Stimulated activated naive CD8-positive, alpha-beta T cell treated with anti-CD3 and anti-CD28 coated beads, Interleukin-15, Interleukin-2, amounts not matched to agents 100 U/mL and 50 U/mL, for 24 hours (primary cell): ENCODE data around the gene DDTL.
"Not testable (repeated sequence)": the region's sequence is repeated elsewhere in the genome, so short reads cannot be mapped to it uniquely, and the experiment has no call there.

Source experiments
- ATAC-seq: fragments of 150-1000 bp; cut with Tn5 transposase; one replicate; pipeline ENCODE4 v1.10.0; 2021
- DNase-seq: peaks from one replicate; pipeline ENCODE4 v3.0.0; 2021

Gene DDTL

DNA sequence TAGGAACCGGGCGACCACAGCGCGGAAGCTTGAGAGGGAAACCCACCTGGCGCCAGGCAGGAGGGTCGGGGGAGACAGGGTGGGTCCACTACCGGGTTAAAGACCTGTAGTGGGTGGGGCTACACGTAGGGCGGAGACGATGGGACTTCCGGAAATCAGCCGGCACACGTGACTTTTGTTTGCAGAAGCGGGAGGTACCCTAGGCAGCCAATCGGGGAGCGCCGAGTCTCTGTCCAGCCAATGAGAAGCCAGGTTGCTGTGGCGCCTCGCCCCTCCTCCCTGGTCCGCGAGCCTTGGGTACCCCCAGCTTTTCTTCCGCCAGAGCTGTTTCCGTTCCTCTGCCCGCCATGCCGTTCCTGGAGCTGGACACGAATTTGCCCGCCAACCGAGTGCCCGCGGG, at the start of gene DDTL:
Gene DDTL (plus strand): TSS at position 321 of the 400 bp plus-strand sequence. CDS start 27 bp downstream, at position 348.
- not testable (repeated sequence) for DNase-seq
- ATAC-seq: peak; percentile 98

DNA sequence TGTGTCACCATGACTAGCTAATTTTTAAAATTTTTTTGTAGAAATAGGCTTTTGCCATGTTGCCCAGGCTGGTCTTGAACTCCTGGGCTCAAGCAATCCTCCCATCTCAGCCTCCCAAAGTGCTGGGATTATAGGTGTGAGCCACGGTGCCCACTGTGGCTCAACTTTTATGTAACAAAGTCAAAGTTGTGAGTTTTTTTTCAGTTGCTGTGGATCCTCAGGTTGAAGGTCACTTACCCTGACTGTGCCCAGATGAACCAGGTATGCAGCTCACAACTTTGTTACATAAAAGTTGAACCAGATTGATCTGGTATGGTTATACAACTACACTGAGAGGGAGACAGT, 46.4 kb upstream of the DDTL start:
- ATAC-seq, DNase-seq: not testable (repeated sequence)

DNA sequence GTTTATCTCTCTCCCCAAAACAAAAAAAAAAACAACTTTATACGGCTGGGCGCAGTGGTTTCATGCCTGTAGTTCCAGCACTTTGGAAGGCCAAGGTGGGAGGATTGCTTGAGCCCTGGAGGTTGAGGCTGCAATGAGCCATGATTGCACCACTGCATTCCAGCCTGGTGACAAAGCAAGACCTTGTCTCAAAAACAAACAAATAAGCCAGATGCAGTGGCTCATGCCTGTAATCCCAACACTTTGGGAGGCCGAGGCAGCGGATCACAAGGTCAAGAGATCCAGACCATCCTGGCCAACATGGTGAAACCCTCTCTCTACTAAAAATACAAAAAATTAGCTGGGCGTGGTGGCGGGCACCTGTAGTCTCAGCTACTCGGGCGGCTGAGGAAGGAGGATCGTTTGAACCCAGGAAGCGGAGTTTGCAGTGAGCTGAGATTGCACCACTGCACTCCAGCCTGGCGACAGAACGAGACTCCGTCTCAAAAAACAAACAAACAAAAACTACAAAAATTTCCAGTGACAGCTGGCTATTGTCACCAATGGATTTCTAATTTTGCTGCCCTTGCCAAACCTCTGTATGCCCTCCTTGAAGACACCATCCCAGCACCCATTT, 45.0 kb upstream of the DDTL start:
- not testable (repeated sequence) for ATAC-seq, DNase-seq

DNA sequence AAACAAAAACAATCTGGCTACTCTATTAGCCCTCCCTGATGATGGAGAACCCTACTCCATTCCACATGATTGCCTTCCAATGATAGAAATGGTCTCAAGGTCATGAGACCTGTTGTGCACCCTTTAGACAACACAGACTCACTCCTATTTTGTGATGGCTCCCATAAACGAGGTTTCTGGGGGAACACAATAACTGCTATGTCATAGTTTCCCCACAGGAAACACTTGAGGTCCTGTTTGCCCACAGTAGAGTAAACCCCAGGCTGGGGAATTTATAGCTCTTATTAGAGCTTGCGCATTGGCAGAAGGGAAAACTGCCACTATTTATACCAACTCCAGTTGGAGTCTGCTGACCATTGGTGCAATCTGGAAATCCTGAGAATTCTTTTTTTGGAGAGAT, 43.8 kb upstream of the DDTL start:
- no peak for ATAC-seq
- DNase-seq: no peak

DNA sequence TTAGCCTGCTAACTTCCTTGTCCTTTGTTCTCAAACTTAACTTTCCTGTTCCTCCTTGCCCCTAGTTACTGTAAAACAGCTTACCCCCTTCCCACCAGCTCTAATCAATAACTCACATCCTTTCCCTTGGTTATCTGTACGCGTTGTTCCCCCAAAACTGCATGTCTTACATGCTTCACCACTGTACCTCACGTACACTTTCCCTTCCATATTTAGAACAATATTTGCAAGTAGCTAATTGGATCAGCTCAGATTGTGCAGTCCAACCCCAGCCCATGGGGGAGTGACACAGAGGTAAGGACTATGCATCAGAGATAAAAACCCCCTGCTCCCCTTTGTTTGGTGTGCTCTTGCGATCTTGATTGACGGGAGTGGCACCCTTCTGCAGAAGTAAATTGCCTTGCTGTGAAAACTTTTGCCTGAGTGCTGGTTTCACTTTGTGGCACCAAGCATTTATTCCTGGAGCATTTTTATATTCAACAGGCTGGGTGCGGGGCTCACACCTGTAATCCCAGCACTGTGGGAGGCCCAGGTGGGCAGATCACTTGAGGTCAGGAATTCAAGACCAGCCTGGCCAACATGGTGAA, 41.6 kb upstream of the DDTL start:
- no peak for DNase-seq

DNA sequence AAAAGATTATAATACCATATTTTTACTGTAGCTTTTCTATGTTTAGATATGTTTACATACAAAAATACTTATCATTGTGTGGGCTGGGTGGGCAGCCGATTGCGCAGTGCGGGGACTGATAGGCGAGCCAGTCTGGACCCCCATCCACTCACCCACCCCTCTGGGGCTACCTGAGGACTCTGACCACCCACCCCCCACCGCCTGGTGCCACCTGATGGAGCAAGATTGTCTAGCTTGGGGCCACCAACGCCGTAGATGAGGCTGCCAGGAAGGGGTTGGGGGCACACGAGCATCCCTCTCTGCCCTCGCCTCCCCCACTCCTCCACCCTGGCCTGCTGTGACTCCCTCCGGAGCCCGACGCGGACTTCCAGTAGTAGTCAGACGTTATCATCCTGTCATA, 40.1 kb upstream of the DDTL start:
- no peak for ATAC-seq
- DNase-seq: no peak

More for the DNA sequence above, 41.6 kb upstream of the DDTL start:
- ATAC-seq: no peak

DNA sequence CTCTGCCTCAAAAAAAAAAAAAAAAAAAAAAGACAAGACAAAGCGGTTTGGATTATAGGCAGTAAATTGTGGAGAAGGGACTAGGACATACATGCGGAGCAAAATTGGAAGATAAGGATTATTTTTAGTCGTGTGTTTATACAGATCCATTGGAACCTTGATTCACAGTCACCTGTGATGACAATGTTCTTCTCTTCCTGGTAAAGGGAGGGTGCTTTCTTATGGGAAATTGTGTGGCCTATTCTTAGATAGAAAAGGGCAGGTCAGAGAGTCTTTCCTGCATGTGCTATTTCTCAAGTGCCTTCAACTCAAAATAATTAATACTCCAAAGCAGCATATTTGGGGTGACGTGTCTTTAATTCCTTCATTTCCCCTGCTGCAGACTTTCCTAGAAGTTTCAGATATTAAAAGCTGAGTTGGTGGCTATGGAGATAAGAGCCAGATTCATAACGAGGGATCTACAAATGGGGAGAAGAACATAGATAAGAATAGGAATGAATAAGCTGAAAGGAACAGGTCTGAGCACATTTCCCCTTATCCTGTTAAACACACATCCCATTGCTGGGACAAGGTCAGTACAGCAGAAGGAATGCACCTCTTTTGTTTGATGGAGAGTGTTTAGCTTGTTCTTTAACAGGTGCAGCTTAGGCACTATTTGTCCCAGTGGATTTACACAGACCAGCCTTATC, 28.2 kb upstream of the DDTL start:
- no peak for ATAC-seq
- DNase-seq: no peak

DNA sequence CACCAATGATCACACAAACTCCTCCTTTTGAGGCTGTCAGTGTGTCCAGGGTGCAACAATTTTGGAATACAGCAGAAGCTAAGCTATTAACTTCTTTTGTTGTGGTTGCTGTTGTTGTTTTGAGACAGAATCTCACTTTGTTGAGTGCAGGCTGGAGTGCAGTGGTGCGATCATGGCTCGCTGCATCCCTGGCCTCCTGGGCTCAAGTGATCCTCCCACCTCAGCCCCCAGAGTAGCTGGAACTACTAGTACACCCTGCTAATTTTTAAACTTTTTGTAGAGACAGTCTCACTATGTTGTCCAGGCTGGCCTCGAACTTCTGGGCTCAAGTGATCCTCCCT, 27.7 kb upstream of the DDTL start:
- no peak for ATAC-seq
- no peak for DNase-seq

DNA sequence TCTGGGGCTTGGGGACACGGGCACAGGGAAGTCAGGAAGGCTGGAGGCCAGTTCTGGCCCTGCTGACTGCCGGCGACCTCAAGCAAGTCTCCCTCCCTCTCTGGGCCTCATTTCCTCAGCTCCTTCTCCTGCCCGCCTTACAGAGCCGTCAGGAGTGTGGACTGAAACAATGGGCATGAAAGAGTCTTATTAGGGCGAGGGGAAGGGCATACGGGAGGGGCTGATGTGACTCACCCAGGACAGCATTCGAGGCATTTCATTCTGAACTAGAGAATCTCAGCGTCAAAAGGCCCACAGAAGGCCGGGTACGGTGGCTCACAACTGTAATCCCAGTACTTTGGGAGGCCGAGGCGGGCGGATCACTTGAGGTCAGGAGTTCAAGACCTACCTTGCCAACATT, 26.5 kb upstream of the DDTL start:
- not testable (repeated sequence) for ATAC-seq, DNase-seq

DNA sequence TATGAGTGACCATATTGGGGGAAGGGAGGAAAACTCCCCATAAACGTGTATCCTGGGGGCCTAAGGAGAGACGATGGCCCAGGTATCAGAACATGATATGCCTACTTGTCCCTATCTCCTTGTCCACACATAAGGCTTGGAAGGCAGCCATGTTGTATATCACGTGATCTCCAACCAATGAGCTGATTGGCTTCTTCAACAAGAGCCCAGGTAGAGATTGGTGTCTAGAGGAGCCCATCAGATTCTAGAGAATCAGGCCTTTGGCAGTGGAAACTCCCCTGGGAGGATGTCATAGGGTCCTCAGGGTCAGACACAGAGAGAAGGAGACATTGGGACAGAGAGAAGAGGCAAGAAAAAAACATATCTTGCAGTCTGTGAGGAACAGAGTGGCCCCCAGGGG, 19.3 kb upstream of the DDTL start:
- not testable (repeated sequence) for DNase-seq, ATAC-seq

DNA sequence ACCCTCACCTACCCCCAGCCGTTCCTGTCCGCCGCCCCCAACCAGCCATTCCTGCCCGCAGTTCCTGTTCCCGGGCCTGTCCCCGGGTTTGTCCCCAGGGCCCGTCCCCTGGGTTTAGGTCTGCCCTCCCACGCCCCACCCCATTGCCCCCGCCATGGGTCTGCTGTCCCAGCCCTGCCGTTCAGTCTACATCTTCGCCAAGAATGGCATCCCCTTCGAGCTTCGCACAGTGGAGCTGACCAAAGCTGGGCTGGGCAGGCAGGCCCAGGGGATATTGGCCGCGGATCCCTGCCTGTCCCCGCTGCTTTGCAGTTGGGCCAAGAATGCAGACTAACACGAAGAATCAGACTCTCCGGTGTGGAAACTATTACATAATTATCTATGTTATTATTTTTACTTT, 16.9 kb upstream of the DDTL start:
- ATAC-seq, DNase-seq: not testable (repeated sequence)

DNA sequence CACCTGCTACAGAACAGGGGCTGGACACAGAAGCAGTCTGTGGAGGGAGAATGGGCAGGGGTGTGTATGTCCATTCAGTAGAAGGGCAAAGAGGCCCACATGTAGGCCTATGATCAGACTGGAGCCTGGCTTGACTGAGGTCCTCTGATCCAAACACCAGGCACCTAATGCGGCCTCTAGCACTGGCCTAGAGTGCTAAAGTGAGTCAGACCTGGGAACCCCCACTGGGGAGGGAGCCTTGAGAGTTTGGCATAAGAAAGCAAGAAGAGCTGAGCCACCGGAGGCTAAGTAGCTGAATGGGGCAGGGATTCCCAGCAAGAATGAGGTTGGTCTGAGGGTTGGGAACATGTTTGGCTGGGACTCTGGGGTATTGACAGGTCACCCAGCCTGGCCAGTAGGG, 15.3 kb upstream of the DDTL start:
- ATAC-seq, DNase-seq: not testable (repeated sequence)

DNA sequence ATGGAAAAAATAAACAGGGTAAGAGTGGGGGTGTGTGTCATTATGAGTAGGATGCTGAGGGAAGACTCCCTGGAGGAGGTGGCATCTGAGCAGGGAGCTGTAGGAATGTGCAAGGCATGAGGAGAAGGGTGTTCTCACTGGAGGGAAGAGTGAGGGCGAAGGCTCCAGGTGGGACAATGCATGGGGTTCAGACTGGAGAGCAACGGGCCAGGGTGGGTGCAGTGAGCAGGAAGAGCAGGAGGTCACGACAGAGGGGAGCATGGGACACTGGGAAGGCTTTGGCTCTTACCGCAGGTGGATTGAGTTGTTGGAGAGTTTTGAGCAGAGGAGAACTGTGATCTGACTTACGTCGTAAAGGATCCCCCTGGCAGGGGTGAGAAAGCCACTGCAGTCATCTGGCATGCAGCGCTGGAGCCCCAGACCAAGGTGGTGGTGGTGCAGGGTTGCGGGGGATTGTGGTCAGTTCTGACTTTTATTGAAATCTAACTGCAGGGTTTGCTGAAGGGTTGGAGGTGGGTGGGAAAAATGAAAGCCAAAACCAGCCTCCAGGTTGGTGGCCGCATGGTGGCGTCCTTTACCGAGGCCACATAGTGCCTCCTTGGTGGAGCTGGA, 13.8 kb upstream of the DDTL start:
- not testable (repeated sequence) for ATAC-seq, DNase-seq

DNA sequence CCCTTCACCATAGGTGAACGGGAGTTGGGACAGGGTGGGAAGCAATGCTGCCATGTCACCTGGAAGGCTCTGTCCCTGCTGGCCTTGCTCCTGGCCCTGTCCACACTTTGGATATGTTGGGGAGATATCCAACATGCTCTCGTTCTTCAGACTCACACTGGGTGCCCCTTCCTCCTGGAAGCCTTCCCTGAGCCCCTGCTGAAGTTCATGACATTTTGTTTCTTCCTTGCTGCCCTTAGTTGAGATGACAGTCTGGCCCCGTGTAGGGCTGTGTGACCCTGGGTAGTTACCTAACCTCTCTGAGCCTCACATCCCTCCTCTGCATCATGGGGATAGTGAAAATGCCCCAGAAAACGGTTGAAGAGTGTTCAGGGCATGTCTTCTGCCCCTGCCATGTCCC, 13.2 kb upstream of the DDTL start:
- not testable (repeated sequence) for DNase-seq, ATAC-seq

DNA sequence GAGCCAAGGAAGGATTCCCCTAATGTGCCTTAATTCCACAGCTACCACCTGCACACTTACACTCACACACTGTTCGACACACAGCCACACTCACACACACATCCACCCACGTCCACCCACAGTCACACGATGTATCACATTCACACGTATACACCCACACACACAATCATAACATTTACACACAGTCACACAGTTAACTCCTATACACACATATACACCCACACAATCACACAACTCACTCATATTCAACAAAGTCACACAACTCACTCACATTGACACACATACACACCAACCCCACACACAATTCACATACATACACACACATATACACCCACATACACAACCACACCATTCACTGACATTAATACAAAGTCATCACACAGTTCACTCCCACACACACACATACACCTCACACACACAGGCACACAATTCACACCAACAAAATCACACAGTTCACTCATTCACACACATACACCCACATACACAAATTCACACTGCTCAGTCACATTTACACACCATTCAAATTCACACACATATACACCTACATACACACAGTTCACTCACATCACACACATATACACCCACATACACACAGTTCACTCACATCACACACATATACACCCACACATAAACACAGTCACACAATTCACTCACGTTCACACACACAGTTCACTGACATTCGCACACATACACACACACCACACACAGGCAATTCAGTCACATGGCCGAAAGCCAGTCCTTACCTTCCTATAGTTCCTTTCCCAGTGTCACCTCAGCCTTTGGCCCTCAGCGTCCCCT, 12.3 kb upstream of the DDTL start:
- DNase-seq, ATAC-seq: not testable (repeated sequence)

DNA sequence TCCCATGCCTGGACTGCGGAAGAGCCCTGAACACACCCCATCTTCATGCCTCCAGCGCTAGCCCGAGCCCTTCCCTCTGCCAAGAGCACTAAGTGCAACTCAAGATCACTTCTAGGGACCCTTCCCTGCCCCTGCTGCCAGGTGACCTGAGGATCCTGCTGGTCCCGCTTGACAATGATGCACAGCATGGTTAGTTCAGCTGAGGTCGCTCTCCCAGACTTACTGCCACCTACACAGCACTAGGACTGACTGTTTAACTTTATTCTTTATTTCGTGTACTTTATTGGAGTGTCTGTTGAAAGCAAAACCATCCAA, 11.7 kb upstream of the DDTL start:
- not testable (repeated sequence) for DNase-seq, ATAC-seq

DNA sequence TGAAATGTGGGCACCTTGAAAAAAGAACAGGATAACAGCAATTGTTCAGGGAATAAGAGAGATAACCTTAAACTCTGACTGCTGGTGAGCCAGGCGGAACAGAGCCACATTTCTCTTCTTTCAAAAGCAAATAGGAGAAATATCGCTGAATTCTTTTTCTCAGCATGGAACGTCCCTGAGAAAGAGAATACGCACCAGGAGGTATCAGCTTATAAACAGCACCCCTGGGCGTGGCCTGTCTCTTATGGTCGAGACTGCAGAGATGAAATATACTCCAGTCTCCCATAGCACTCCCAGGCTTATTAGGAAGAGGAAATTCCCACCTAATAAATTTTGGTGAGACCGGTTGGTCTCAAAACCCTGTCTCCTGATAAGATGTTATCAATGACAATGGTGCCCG, 10.8 kb upstream of the DDTL start:
- DNase-seq, ATAC-seq: not testable (repeated sequence)

DNA sequence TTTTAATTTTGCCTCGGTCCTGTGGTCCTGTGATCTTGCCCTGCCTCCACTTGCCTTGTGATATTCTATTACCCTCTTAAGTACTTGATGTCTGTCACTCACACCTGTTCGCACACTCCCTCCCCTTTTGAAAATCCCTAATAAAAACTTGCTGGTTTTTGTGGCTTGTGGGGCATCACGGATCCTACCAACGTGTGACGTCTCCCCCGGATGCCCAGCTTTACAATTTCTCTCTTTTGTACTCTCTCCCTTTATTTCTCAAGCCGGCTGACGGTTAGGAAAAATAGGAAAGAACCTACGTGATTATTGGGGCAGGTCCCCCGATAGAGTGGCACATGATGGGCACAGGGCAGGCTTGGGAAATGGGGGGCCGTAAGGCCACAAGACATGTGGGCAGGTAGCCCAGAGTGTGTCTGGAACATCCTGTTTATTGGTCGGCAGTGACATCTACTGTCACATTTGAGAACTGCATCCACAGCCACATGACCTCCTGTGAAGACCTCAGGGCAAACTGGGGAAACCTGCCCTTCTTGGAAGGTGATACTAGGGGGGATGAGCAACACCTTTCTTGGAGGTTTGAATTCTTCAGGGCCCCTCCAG, 10.3 kb upstream of the DDTL start:
- peak; percentile 81 for DNase-seq
- peak; percentile 80 for ATAC-seq

DNA sequence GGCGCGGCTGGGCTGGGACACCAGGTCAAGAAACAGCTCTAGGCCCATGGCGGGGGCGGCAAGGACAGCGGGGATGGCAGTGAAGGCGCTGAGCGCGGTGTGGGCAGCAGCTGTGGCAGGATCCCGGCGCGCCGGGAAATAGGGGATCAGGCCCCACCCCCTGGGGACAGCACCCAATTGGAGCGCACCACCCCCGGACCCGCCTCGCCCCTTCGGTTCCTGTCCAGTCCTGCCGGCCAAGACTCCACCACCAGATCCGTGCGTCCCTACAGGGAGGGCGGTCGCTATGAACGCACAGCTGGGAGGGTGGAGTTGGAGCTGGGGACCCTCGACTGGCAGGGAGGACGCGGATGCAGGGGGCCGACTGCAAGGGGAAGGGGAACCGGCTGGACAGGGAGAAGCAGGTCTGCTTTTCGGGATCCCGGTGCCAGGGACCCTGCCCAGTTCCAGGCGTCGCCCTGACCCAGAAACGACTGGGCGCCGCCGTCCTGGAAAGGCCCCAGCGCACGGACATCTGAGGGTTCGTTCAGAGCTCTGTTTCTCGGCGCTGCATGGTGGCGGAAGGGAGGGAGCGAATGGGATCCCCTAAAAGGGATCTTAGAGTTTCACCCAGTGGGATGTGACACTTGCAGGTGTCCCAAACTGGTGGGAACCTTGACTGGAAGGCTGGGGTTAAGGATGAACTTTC, 5.5 kb upstream of the DDTL start, which contains the start of gene GSTT2B:
Gene GSTT2B (minus strand): TSS at position 112 of the 688 bp plus-strand sequence. CDS start 64 bp downstream, at position 48.
- DNase-seq, ATAC-seq: not testable (repeated sequence)

DNA sequence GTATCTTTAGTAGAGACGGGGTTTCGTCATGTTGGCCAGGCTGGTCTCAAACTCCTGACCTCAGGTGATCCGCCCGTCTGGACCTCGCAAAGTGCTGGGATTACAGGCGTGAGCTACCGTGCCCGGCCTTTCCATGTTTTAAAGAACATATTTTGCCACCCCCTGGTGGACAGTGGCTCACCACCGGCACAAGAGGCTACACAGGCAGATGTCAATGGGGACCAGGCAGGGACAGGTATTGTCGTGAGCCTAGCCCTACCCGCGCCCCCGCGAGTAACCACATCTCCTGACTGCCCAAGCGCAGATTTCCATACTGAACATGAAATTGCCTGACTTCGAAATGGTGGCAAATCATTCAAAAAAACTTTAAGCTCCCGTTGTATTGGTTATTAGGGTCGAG, 594 bp upstream of the DDTL start:
- ATAC-seq, DNase-seq: not testable (repeated sequence)

DNA sequence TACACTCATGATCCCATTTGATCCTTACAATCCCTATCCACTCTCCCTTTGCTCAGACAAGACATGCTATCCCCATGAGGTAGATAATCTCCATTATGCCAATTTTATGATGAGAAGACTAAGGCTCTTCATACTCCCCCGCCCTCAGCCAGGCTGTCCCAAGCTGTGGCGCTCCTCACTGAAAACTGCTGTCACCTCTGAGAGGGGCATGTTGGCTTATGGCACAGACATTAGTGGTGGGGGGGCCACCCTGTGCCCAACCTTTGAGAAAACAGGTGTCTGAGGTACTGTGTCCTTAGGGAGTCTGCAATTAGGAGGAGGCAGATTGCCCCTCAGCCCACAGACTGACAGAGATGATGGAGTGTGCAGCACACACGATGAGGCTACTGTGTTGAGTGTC, 2.4 kb downstream of the DDTL start:
- no peak for ATAC-seq
- DNase-seq: no peak
